Neuronal stem cell (in vitro differentiated cells): ENCODE measurements around the gene DHRS7.

Experiments
- DNase-seq: peaks from one replicate; pipeline ENCODE4 v3.0.0-alpha.2; 2013; ENCODE audit warnings: low spot score
- H2AFZ ChIP-seq: one replicate; pipeline ENCODE4 v1.6.1; 2013; ENCODE audit warnings: mild to moderate bottlenecking, low read length, inconsistent platforms
- H2AK5ac ChIP-seq: 2 replicates; pipeline ENCODE4 v1.6.1; 2013; ENCODE audit warnings: low read depth, mild to moderate bottlenecking, inconsistent platforms, low read length, moderate library complexity, mixed read lengths
- H2BK120ac ChIP-seq: 2 replicates; pipeline ENCODE4 v1.6.1; 2013; ENCODE audit warnings: low read depth, mild to moderate bottlenecking, inconsistent platforms, low read length, moderate library complexity, mixed read lengths
- H2BK12ac ChIP-seq: one replicate; pipeline ENCODE4 v1.6.1; 2013; ENCODE audit warnings: low read length, inconsistent platforms
- H2BK15ac ChIP-seq: 2 replicates; pipeline ENCODE4 v1.6.1; 2013; ENCODE audit warnings: mild to moderate bottlenecking, low read length, inconsistent platforms, mixed read lengths
- H2BK5ac ChIP-seq: one replicate; pipeline ENCODE4 v1.6.1; 2013; ENCODE audit warnings: inconsistent platforms, mild to moderate bottlenecking, low read length, moderate library complexity
- H3K14ac ChIP-seq: one replicate; pipeline ENCODE4 v1.6.1; 2013; ENCODE audit warnings: low read length, inconsistent platforms
- H3K18ac ChIP-seq: 2 replicates; pipeline ENCODE4 v1.6.1; 2013; ENCODE audit warnings: low read length, inconsistent platforms
- H3K23ac ChIP-seq: 2 replicates; pipeline ENCODE4 v1.6.1; 2013; ENCODE audit warnings: low read depth, mild to moderate bottlenecking, mixed read lengths, low read length, inconsistent platforms; ENCODE audit not compliant: poor library complexity
- H3K27ac ChIP-seq: replicated peaks from 3 replicates; pipeline ENCODE4 v1.5.1; 2013; ENCODE audit warnings: low read length, inconsistent platforms
- H3K27me3 ChIP-seq, 3 experiments: 2 replicates each; pipeline ENCODE4 v1.6.1; 2013; ENCODE audit warnings: low read length in 3 of 3, mild to moderate bottlenecking in 2 of 3, inconsistent platforms in 1 of 3, low read depth in 1 of 3, mixed read lengths in 1 of 3, moderate library complexity in 1 of 3; ENCODE audit not compliant: control insufficient read depth in 3 of 3, insufficient read depth in 3 of 3
- H3K36me3 ChIP-seq, 2 donors: replicated peaks in 1 of 2; 2 replicates each; pipeline ENCODE4 v1.6.1; 2013; ENCODE audit warnings: low read length in 2 of 2; ENCODE audit not compliant: control insufficient read depth in 2 of 2, insufficient read depth in 2 of 2
- H3K4ac ChIP-seq: 2 replicates; pipeline ENCODE4 v1.6.1; 2013; ENCODE audit warnings: inconsistent platforms, mild to moderate bottlenecking, low read length, moderate library complexity
- H3K4me1 ChIP-seq, 2 donors: 1 replicate in 1 of 2; 2 replicates in 1 of 2; pipeline ENCODE4 v1.6.1; 2013; ENCODE audit warnings: low read length in 2 of 2, low read depth in 1 of 2; ENCODE audit not compliant: control insufficient read depth in 2 of 2, insufficient read depth in 1 of 2
- H3K4me2 ChIP-seq: one replicate; pipeline ENCODE4 v1.6.1; 2013; ENCODE audit warnings: mild to moderate bottlenecking, low read length, inconsistent platforms; ENCODE audit not compliant: insufficient read depth, poor library complexity, severe bottlenecking
- H3K4me3 ChIP-seq, 2 donors: 2 replicates each; pipeline ENCODE4 v1.5.1; 2013; ENCODE audit warnings: low read length in 2 of 2, mild to moderate bottlenecking in 2 of 2, inconsistent platforms in 1 of 2, moderate library complexity in 1 of 2
- H3K79me1 ChIP-seq: one replicate; pipeline ENCODE4 v1.6.1; 2013; ENCODE audit warnings: low read depth, mild to moderate bottlenecking, inconsistent platforms, low read length, moderate library complexity
- H3K9ac ChIP-seq: one replicate; pipeline ENCODE4 v1.6.1; 2013; ENCODE audit warnings: mild to moderate bottlenecking, low read depth, low read length, inconsistent platforms; ENCODE audit not compliant: poor library complexity
- H3K9me3 ChIP-seq, 2 donors: replicated peaks in 1 of 2; 2 replicates each; pipeline versions ENCODE3 to v1.6.1; 2013; ENCODE audit warnings: low read length in 2 of 2, mild to moderate bottlenecking in 2 of 2, inconsistent platforms in 1 of 2, low read depth in 1 of 2, mixed read lengths in 1 of 2, moderate library complexity in 1 of 2; ENCODE audit not compliant: control insufficient read depth in 2 of 2, insufficient read depth in 1 of 2
- H4K8ac ChIP-seq: one replicate; pipeline ENCODE4 v1.6.1; 2013; ENCODE audit warnings: low read depth, mild to moderate bottlenecking, inconsistent platforms, low read length, moderate library complexity
- H4K91ac ChIP-seq: one replicate; pipeline ENCODE4 v1.6.1; 2013; ENCODE audit warnings: low read length, low read depth, mild to moderate bottlenecking, inconsistent platforms; ENCODE audit not compliant: poor library complexity
- WGBS, 2 donors: extraction: QIAGEN DNeasy Blood & Tissue Kit; methylation state at CpG; one replicate each; pipeline ENCODE4 v1.1.7; 2013; ENCODE audit warnings: missing lambda C conversion rate in 2 of 2, mixed read lengths in 1 of 2; ENCODE audit not compliant: insufficient read length in 2 of 2, insufficient replicate concordance in 1 of 2; ENCODE audit errors: extremely low coverage in 2 of 2; 5-methylcytosine and 5-hydroxymethylcytosine counted together

The DHRS7 gene

GRCh38 chr14:60111732-60112131, 53.5 kb downstream of the DHRS7 start:
- Histone ChIP-seq H3K9me3 (peaks cover 0 to 21% of the 10 kb centered on the region in 2 donors), H3K9ac (no peak overlapping the region), H2BK5ac (no peak overlapping the region), H3K79me1 (no peaks in the 10 kb centered on the region), H3K4ac (no peak overlapping the region), H3K23ac (no peak overlapping the region), H3K36me3 (peaks cover 6 to 74% of the 10 kb centered on the region in 2 donors), H2AK5ac (no peak overlapping the region), H2BK120ac (no peak overlapping the region), H3K4me1 (no peaks in the 10 kb centered on the region), H3K14ac (no peak overlapping the region), H3K4me2 (no peak overlapping the region), H4K8ac (no peak overlapping the region), H3K27me3 (no peaks in the 10 kb centered on the region), H4K91ac (no peak overlapping the region), H2AFZ (no peak overlapping the region), H3K27ac (no peak overlapping the region), H2BK12ac (no peak overlapping the region), H3K4me3 (no peak overlapping the region), H2BK15ac (no peak overlapping the region), H3K18ac (no peak overlapping the region)
- no CpG with 5 or more reads among the region's 2 CpGs for WGBS, 2 donors
- DNase-seq: no peak

- H3K27me3 ChIP-seq: no peaks in the 10 kb centered on the region
- no peak for DNase-seq
- no peak overlapping the region for H3K18ac ChIP-seq
- peaks cover 6 to 48% of the 10 kb centered on the region in 2 donors for H3K36me3 ChIP-seq
- peaks cover 0 to 25% of the 10 kb centered on the region in 2 donors for H3K9me3 ChIP-seq
- H3K79me1 ChIP-seq: no peaks in the 10 kb centered on the region
- H4K91ac ChIP-seq: no peak overlapping the region
- no peak overlapping the region for H2BK120ac ChIP-seq
- no peak overlapping the region for H2AFZ ChIP-seq
- no peak overlapping the region for H3K4me2 ChIP-seq
- no CpG with 5 or more reads among the region's 4 CpGs for WGBS, 2 donors
- H2BK5ac ChIP-seq: no peak overlapping the region
- H2BK12ac ChIP-seq: no peak overlapping the region
- H3K9ac ChIP-seq: no peak overlapping the region
- no peak overlapping the region for H3K14ac ChIP-seq
- no peak overlapping the region for H3K23ac ChIP-seq
- no peak overlapping the region for H4K8ac ChIP-seq
- no peak overlapping the region for H2AK5ac ChIP-seq
- H3K27ac ChIP-seq: no peak overlapping the region
- no peak overlapping the region for H3K4ac ChIP-seq
- H3K4me3 ChIP-seq: no peak overlapping the region
- no peaks in the 10 kb centered on the region for H3K4me1 ChIP-seq
- no peak overlapping the region for H2BK15ac ChIP-seq
Measured at GRCh38 chr14:60107477-60107876, 57.7 kb downstream of the DHRS7 start.

GRCh38 chr14:60106339-60106738, 58.9 kb downstream of the DHRS7 start:
- Histone ChIP-seq H2BK120ac (no peak overlapping the region), H3K18ac (no peak overlapping the region), H3K4me1 (no peaks in the 10 kb centered on the region), H2BK5ac (no peak overlapping the region), H4K91ac (no peak overlapping the region), H3K4me2 (no peak overlapping the region), H3K23ac (no peak overlapping the region), H4K8ac (no peak overlapping the region), H3K4me3 (no peak overlapping the region), H2AK5ac (no peak overlapping the region), H3K9me3 (peaks cover 0 to 25% of the 10 kb centered on the region in 2 donors), H3K9ac (no peak overlapping the region), H3K14ac (no peak overlapping the region), H3K27me3 (no peaks in the 10 kb centered on the region), H3K79me1 (no peaks in the 10 kb centered on the region), H2BK12ac (no peak overlapping the region), H2AFZ (no peak overlapping the region), H3K4ac (no peak overlapping the region), H3K27ac (no peak overlapping the region), H2BK15ac (no peak overlapping the region), H3K36me3 (peaks cover 6 to 46% of the 10 kb centered on the region in 2 donors)
- WGBS, 2 donors: no CpG with 5 or more reads among the region's 2 CpGs
- no peak for DNase-seq

- WGBS, 2 donors: no CpG with 5 or more reads among the region's 2 CpGs
- no peak overlapping the region for H4K8ac ChIP-seq
- no peaks in the 10 kb centered on the region for H3K4me1 ChIP-seq
- peaks cover 0 to 13% of the 10 kb centered on the region in 2 donors for H3K9me3 ChIP-seq
- no peak overlapping the region for H3K14ac ChIP-seq
- H3K36me3 ChIP-seq: peaks cover 0 to 29% of the 10 kb centered on the region in 2 donors
- H3K4me3 ChIP-seq: no peak overlapping the region
- no peak overlapping the region for H3K23ac ChIP-seq
- H3K79me1 ChIP-seq: no peaks in the 10 kb centered on the region
- H3K9ac ChIP-seq: no peak overlapping the region
- H2BK120ac ChIP-seq: no peak overlapping the region
- no peak overlapping the region for H3K18ac ChIP-seq
- H3K27ac ChIP-seq: no peak overlapping the region
- H3K27me3 ChIP-seq: no peaks in the 10 kb centered on the region
- H4K91ac ChIP-seq: no peak overlapping the region
- H2BK15ac ChIP-seq: no peak overlapping the region
- H2BK5ac ChIP-seq: no peak overlapping the region
- DNase-seq: no peak
- H3K4ac ChIP-seq: no peak overlapping the region
- H3K4me2 ChIP-seq: no peak overlapping the region
- no peak overlapping the region for H2AK5ac ChIP-seq
- H2BK12ac ChIP-seq: no peak overlapping the region
- H2AFZ ChIP-seq: no peak overlapping the region
Measured at GRCh38 chr14:60102389-60102788, 62.8 kb downstream of the DHRS7 start.
